ENCODE results near the gene HECW1.

DNA sequence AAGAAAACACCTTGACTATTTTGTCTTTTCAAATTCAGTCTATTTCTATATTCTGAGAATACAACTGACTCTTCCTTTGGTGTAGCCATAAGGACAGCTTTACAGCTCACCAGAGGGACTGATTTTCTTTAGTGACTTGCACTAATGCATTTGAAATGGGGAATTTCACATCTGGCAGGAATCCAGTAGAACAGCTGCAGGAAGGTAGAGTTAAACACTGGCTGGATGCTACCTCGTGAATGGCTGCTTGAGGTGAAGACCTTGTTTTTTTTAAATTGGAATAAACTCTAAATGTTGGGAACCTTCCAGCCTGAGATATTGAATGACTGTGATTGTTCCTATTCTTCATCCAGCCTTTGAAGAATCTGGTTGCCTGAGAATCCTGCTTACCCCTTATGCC lies 330.9 kb downstream of the HECW1 start:
- no peak for TF ChIP-seq ATF2 (IDR thresholded peaks at IDR 0.05; ENCODE audit: low read length)
- TF ChIP-seq BCL11A (IDR thresholded peaks at IDR 0.05; ENCODE audit: low read depth, low read length): no peak
- TF ChIP-seq FOXM1 (IDR thresholded peaks at IDR 0.05; ENCODE audit: low read depth, low read length): no peak
- no peak for TF ChIP-seq MYC (IDR thresholded peaks at IDR 0.05; ENCODE audit: insufficient read depth, insufficient read length, insufficient replicate concordance, low read length, severe bottlenecking)

Measured in GM12878 (cell line).